Activated naive CD4-positive, alpha-beta T cell (primary cell): ENCODE results near the gene FOSL2.
A peak's percentile ranks its signal among the peaks of the same experiment; 100 is the strongest.
"Not testable (repeated sequence)": the region's sequence is repeated elsewhere in the genome, so short reads cannot be mapped to it uniquely, and the experiment has no call there.

ENCODE experiments used
- DNase-seq, 4 experiments: peaks; one replicate each; lab custom pipeline; 2025; lab: John Stamatoyannopoulos, UW

The FOSL2 gene

DNA sequence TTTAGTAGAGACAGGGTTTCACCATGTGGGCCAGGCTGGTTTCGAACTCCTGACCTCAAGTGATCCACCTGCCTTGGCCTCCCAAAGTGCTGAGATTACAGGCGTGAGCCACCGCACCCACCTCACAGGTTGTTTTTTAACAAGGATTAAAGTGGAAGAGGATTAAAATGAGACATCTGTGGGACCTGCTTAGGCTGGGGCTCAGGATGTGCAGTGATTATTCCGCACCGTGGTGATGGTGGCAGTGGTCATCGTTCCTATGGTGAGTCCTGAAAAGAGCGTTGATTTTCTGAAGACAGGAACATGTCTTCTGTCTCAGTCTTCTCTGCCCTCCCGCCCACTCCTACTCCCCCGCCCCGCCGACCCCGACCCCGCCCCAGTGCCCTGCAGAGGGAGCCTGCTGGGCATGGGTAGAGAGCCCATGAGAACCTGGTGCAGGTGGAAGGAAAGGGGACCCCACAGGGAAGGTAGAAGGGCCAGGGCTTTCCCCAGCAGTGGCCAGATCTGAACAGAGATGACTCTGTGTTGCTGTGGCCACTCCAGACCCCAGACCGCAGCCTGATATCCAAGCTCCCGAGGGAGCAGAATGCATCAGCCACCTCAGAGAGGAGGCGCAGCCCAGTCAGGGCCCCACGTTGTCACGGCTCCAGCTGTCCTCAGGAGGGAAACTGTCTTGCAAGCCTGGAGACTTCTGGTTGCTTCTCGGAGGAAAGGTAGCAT lies 34.5 kb upstream of the FOSL2 start:
- no peak for DNase-seq

DNA sequence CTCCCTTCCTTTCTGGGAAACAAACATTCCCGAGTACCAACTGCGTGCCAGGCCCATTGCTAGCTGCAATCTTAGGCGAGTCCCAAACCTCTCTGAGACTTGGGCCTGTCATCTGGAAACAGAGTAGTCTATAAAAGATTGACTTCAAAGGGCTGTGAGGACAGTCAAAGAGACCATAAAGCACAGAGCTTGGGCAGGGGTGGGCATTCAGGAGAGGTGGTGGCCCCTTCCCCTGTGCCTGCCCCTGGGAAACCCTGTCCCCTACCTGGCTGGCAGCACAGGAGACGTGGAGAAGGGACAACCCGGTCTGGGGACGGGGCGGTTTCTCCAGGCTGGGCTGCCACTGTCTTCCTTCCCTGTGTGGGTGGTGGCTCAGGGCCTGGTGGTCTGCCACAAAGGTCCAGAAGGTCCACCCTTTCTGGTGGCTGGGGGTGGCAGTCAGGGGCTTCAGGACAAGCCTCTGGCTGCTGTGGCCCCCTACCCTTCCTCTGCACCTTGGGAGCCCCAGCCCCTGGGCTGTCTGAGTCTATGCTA lies 33.9 kb upstream of the FOSL2 start:
- DNase-seq: no peak

DNA sequence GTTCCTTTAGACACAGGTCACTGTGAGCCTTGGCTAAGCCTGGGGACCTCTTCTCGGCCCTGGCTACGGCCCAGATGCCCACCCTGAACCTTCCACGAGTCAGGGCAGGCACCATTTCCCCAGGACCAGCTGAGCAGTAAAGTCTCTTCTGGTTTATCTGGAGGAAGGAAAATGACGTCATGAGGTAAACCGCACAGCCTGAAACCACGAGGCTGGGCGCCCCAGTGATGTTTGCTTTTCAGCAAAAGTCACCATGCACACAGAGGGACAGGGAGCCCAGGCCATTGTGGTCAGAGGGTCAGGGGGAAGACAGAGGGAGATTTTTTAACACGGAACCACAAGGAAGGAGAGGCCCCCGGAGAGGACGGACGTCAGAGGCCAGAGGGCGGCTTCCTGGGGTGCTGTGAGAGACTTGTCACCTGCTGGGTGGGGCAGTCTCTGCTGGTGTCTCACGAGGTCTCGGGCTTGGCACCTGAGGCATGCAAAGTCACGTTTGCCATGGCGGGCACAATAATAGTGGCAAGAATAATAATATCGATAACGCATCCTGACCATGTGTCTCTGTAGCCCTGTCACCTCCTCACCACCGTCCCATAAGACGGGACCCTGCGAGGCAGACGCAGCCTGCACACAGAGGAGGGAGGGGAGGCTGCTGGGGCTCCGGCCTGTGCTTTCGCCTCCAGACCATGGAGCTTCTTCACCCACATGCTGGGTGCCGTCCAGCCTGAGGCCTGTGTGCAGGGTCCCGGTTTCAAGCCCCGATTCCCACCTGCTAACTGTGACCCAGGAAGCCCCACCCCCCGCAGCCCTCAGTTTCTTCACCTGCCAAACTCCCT lies 33.2 kb upstream of the FOSL2 start:
- peak; percentile 18 to 66 (median 30) for DNase-seq

DNA sequence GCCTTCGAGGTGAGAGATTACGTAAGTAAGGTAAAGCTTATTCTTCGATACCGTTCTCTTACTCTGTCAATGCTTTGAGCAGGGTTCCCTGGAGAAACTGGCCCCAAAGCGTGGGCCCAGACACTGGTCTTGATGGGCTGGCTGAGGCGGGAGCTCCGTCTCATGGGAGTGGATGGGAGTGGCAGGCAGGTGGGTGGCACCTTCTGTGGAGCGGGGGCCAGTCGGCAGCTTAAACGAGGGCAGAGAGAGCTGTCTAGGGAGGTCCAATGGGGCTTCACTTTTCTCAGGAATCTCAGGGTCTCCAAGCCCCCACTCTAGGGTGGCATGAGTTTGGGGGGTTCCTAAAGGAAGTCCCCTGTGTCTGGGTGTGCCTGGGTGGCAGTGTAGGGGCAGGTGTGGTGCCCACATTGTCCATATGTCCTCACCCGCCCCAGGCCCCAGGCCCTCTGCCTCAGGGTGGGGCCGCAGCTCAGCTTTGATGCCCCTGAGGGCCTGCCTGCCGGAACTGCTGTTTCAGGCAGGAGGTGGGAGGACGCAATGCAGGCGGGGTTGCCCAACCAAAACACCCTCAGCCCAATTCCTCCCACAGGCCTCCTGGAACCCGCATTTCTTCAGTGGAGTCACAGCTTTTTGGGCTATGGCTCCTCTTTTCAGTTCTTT lies 32.5 kb upstream of the FOSL2 start:
- no peak for DNase-seq

DNA sequence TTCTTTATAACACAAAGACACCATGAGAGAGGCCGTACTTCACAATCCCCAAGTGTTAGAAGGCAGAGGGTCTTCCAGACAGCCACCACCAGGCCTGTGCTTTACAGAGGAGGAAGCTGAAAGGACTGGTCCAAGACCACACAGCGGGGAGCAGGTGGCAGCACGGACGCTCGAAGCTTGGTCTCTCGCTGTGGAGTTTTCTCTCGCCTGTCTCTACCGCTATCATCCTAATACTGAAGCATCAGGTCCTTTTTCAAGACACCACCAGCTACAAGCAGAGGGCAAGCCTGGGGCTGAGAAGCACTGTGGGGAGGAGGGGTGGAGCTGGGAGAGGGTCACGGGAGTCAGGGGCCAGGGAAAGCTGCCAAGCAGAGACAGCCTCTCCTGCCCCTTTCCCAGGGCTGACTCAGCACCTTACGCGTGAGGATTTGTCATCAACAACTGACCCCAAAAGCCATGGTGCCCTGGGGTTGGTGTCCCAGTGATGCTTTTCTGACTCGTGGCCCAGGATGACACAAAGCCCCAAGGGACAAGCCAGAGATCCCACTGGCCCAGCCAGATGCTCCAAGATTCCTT lies 31.9 kb upstream of the FOSL2 start:
- no peak for DNase-seq

DNA sequence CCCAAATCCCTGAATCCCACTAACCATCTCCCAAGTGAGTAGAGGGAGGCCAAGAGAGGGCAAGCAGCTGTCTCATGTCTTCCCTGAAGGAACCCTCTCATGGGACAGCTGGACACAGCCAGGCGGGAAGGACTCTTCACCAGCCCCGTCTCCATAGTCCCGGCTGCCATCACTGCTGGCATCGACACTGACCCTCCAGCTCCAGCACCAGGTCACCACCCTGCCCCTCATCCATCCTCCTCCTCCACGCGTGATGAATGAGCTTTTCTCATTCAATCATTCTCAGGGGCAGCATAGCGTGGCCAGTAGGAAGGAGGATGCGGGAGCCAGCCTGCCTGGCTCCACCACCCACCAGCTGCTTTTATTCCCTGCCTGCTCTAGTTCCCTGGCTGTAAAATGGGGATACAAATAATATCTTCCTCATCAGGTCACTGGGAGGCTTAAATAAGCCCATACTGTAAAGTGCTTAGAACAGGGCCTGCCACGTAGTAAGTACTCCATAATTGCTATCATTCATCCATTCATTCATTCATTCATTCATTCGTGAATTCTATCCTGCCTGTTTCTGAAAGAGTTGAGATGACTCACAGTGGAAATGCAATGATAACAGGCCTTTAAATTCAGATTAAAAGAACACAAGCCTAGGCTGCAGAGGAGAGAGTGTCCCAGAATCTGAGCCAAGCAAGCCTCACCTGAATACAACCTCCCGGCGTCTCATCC lies 30.5 kb upstream of the FOSL2 start:
- no peak for DNase-seq

DNA sequence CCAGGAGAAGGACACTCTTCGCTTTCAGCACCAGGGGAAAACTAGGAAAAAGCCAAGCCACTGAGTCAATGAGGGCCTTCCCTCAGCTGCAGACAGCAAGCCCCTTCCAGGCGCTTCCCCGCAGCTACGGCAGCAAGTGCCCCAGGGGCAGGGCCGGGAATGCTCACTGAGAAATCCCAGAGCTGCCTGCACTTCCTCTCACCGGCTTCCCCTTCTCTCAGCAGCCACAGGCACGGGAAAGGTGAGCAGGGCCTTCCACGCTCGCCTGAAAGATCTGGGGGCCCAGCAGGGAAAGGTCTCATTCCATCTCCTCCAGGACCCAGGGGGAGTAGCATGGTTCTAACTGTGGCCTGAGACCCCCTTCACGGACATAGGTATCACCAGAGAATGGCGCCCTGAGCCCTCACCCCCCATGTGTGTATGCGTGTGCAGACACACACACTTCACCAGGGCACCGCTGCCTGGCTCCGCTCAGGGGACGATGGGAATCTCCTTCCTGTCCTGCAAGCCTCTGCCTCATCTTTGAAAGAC lies 29.6 kb upstream of the FOSL2 start:
- no peak for DNase-seq

DNA sequence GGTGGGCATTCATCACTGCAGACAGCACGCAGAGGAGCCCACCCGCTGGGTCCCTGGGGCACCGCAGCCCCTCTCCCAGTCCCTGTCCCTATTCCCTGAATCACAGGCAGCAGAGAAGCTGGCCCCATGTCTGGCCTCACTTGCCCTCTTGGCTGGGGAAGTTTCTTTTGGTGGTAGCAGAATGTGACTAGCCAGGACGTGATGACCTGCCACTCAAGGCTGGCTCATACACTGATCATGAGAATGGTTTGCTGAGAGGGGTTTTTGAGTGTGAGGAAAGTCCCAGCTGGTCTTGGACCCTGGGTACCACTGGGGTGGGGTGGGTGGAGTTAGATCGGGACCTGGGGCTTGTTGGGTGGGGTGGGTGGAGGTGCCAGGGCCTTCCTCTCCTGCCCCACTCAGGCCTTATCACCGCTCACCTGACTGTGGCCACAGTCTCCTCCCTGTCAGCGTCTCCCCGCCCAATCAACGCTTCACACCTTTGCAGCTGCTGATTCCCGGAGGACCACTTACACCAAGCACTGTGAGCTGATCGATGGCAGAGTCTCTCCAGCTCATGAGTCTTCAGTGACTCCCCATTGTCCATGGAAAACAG lies 28.9 kb upstream of the FOSL2 start:
- DNase-seq: no peak

DNA sequence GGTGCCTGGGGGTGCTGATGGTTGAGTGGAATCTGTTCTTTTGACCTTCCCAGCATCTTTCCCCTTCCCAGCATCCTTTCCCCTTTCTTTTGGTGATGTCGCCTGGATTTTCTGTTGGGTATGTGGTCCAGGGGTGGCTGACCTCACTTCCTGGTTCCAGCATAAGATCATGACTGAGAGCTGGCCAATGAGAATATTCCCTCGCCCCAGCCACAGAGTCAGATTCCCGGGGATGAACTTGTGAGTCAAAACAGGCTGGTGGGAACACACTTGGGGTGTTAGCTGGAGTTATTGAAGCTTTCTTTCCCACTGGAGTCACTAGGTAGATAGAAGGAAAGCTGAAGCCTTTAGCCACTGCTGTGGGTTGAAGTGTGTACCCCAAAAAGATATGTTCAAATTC lies 28.0 kb upstream of the FOSL2 start:
- no peak for DNase-seq

DNA sequence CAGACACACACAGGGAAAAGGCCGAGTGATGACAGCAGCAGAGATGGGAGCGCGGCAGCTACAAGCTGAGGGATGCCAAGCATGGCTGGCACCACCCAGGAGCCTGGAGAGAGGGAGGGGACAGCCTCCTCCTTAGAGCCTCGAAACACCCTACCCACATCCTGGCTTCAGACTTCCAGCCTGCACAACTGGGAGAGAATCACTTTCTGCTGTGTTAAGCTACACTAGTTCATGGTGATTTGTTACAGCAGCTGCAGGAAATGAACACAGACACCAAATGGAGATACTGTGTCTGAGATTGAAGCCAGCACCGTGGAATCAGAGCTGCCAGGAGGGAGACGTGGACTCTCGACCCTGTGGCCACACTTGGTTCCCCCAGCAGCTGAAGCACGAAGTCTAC lies 27.5 kb upstream of the FOSL2 start:
- no peak for DNase-seq

DNA sequence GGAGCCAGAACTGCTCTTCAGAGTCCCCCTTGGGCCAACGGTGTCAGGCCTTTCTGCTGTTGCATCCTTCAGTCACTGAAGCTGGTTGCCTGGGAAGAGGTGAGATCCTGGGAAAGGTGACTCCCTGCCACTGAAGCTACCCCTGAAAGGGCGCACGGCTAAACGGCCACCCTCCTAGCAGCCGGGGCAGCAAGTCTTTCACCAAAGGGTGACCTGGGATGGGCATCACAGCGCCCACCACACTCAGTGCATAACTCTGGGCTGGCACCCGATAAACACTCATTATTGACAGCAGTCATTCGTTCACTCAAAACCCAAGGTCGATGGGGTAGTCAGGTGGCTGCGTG lies 26.5 kb upstream of the FOSL2 start:
- DNase-seq: no peak

DNA sequence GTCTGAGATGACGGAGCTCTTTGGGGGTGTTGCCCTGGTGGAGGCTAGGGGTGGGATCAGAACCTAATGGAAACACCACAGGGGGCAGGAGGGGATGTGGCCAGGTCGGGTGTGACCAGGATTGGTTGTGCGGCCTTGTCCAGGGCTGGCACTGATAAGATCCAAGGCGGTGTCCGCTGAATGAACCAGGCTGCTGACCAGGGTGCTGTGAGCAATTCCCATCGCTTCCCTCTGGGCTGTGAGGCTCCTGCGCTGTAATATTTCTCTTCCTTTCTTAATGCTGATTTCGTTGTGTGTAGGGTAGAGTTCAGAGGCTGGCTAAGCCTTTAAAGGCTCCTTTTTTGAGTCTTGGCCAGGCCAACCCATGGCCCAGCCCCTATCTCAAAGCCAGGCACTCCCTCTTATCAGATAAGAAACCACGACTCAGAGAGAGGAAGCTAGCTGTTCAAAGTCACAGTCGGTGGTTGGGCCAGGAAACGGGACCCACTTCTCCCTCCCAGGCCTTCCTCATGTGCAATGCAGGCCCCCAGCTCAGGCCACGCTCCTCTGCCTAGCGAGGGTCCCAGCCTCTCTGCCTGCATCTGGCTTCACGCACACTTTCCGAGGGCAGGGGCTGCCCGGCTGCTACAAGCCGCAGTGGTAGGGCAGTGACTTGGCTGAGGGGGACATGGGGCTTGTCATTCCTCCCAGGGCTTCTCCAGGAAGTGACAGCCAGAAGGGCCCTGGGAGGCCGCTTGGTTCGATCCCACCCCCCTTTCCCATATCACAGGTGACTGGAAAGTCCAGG lies 26.0 kb upstream of the FOSL2 start:
- DNase-seq: peak in 1 of 4 experiments; percentile 26

DNA sequence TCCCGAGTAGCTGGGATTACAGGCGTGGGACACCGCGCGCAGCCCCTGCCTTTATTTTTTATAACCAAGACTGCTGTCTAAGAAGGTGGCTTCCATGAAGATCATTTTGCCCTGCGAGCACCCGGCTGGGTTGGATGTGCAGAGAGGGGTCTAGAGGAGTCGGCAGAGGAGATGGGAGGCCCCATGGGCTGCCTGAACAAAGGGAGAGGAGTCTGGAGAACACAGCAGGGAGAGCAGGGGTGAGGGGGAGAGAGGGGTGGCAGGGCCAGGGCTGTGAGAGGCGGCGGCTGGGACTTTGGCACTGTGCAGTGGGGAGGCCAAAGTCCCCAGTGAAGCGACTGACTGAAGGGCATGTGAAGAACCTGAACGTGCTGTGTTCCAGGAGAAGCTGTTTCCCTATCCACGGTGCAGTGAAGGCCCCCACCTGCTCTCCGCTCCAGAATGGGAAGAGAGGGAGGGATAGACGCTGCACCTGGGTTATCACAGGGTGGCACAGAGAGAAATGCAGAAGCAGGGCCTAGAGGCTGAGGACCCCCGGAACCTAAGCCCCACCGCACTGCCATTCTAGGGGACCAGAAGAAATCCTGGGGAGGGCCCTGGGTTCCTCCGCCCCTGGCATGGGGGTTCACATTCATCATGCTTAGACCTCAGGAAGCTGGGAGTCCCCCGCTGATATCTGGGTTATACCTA lies 24.8 kb upstream of the FOSL2 start:
- no peak for DNase-seq

DNA sequence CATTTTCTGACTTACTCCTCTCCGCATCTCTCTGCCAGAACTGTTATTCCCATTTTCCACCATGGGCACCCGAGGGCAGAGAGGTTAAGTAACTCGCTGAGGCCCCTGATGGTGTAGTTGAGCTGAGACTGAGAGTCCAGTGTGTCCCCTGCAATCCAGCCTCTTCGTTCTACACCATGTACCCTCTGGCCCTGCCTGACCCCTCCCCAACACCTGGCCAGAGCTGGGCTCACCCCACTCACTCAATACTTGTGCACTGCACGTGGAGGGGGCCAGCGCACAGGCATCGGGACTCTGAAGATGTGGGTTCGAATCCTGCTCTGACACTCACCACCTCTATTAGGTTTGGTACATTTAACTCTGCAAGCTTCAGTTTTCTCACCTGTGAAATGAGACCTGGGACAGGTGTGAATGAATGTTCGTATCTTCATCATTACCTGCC lies 24.3 kb upstream of the FOSL2 start:
- DNase-seq: no peak

DNA sequence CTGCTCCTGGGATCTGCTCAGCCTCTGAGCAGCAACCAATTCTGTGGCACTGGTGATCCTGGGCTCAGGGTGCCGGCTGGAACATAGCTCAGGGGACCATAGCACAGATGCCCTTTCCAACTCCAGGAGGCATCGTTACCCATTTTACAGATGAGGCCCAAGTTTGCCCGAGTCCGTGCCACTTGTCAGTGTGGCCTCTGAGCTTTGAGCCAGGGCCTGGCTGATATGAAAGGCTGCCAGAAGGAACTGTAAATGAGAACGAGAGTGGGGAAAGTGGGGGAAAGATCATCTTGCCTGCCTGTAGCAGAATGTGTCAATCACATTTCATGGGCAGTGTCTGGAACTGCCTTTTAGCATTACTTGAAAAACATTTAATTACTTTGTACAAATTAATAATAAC lies 23.3 kb upstream of the FOSL2 start:
- no peak for DNase-seq

DNA sequence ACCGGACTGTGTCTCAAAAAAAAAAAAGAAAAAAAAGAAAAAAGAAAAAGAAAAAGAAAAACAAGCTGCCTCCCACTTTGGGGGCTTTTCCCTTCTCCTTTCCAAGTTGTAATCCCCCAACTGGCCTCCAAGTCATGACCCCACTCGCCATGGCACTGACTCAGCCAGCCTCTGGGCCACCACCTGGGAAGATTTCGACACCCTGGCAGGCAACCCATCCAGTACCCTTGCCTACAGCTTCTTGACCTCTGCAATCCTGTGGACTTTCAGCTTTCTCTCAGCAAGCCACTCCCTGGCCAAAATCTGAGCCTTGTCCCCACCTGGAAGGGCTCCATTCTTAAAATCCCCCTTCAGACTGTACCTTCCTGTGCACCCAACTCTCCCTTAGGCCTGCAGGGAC lies 22.3 kb upstream of the FOSL2 start:
- DNase-seq: no peak

DNA sequence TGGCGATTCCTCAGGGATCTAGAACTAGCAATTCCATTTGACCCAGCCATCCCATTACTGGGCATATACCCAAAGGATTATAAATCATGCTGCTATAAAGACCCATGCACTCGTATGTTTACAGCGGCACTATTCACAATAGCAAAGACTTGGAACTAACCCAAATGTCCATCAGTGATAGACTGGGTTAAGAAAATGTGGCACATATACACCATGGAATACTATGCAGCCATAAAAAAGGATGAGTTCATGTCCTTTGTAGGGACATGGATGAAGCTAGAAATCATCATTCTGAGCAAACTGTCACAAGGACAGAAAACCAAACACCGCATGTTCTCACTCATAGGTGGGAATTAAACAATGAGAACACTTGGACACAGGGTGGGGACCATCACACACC lies 20.9 kb upstream of the FOSL2 start:
- DNase-seq: not testable (repeated sequence)

DNA sequence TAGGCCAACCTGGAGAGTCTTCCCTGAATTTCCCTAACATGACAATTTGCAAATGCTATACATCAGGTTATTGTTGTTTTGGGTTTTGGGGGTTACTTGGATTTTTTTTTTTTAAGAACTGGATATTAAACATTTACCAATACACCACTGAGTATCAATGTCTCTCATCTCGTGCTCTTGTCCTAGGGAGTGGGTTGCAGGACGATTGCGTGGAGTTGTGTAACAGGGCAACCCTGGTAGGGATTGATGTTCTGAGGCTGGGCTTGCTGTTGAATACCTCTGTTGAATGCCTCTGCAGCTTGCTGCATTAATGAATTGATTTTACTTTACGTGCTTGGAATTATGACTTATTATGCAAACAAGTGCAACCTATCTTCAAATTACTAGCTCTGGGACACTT lies 18.8 kb upstream of the FOSL2 start:
- DNase-seq: no peak

DNA sequence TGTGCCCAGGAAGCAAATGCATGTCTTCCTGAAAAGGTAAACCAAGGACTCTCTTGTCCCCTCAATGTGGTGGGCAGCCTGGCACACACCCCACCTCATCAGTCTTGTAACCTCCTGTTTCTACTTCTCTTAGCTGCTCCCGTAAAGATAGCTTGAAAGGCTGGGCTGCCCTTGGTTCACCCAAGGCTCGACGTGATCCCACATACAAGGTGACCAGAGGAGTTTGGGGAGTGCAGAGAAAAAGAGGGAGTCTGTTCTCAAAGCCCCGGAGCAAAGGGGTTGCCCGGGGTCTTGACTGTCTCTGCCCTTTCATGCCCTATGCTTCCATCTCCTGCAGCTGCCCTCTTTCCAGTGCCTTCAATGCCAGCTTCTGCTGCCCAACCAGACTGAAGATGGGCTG lies 18.3 kb upstream of the FOSL2 start:
- DNase-seq: no peak

DNA sequence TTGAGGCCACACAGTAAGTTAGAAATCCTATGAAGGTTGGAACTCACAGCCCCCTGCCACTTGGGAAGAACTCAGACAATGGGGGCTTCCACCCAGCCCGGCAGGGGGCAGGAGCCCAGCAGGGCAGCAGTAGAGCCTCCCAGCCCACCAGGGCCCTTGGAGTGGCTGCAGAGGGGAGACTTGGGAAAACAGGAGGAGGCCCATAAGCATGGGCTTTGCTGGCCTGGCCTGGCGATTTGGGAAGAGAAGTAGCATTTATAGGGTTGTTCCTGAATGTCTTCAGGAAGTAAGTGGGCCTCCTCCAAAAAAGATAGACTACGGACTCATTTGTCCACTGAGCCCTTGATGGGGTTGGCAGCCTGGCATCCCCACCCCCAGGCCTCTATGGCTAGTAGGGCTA lies 17.4 kb upstream of the FOSL2 start:
- no peak for DNase-seq
